ENCODE measurements around the gene FTO. TPM values are rescaled to one million over a fixed set of nuclear protein-coding genes. Genes with fewer than 3 reads are reported as not detected.
A peak's percentile ranks its signal among the peaks of the same experiment; 100 is the strongest.

FTO gene
- total RNA-seq, 1 experiment from 2014 or later = 125 TPM

- Histone ChIP-seq H3K27me3 (ENCODE audit: low read length) (no peaks in the 10 kb centered on the region), H4K20me1 (ENCODE audit: insufficient read depth, low read depth, low read length) (no peaks in the 10 kb centered on the region), H3K9me3 (ENCODE audit: low read length) (0 out of 2 replicates have a peak, but pooled peaks cover 2% of the 10 kb centered on the region), H3K9me2 (replicated peaks; ENCODE audit: insufficient read depth, low read length) (no peaks in the 10 kb centered on the region), H3K4me3 (ENCODE audit: low read length) (no peak overlapping the region), H3K4me1 (ENCODE audit: low read length) (peaks cover 57% of the 10 kb centered on the region), H3K27ac (ENCODE audit: low read length) (no peak overlapping the region; the same call in 1 of the 2 replicates), H3K36me3 (ENCODE audit: insufficient read depth, low read length) (peaks cover 21% of the 10 kb centered on the region), H3K4me2 (ENCODE audit: low read depth, low read length, poor library complexity, severe bottlenecking) (no peak overlapping the region), H2AFZ (ENCODE audit: low read length) (no peak overlapping the region), H3K9ac (ENCODE audit: low read length) (no peak overlapping the region), H3K79me2 (ENCODE audit: low read length) (peaks cover 97% of the 10 kb centered on the region)
- no peak for DNase-seq
Observed at GRCh38 chr16:53712065-53712464, 8.1 kb downstream of the FTO start.

- no peaks in the 10 kb centered on the region for H3K9me2 ChIP-seq (replicated peaks; ENCODE audit: insufficient read depth, low read length)
- H3K9me3 ChIP-seq (ENCODE audit: low read length) = no peaks in the 10 kb centered on the region
- no peak overlapping the region for H2AFZ ChIP-seq (ENCODE audit: low read length)
- H3K4me1 ChIP-seq (ENCODE audit: low read length) = peaks cover 46% of the 10 kb centered on the region
- H3K27ac ChIP-seq (ENCODE audit: low read length) = peak overlapping the region; percentile 58
- 0 out of 2 replicates have a peak, but pooled peaks cover 8% of the 10 kb centered on the region for H3K36me3 ChIP-seq (ENCODE audit: insufficient read depth, low read length)
- H3K9ac ChIP-seq (ENCODE audit: low read length) = no peak overlapping the region
- peaks cover 97% of the 10 kb centered on the region for H3K79me2 ChIP-seq (ENCODE audit: low read length)
- no peaks in the 10 kb centered on the region for H4K20me1 ChIP-seq (ENCODE audit: insufficient read depth, low read depth, low read length)
- H3K4me3 ChIP-seq (ENCODE audit: low read length) = no peak overlapping the region
- H3K27me3 ChIP-seq (ENCODE audit: low read length) = no peaks in the 10 kb centered on the region
- DNase-seq = no peak
- H3K4me2 ChIP-seq (ENCODE audit: low read depth, low read length, poor library complexity, severe bottlenecking) = no peak overlapping the region
Observed at GRCh38 chr16:53713403-53714204, 9.6 kb downstream of the FTO start.

GRCh38 chr16:53714205-53715022, 10.5 kb downstream of the FTO start:
- H3K9ac ChIP-seq (ENCODE audit: low read length) = no peak overlapping the region
- peaks cover 97% of the 10 kb centered on the region for H3K79me2 ChIP-seq (ENCODE audit: low read length)
- H3K4me1 ChIP-seq (ENCODE audit: low read length) = peaks cover 53% of the 10 kb centered on the region
- no peak overlapping the region for H3K4me2 ChIP-seq (ENCODE audit: low read depth, low read length, poor library complexity, severe bottlenecking)
- peak overlapping the region; percentile 58 for H3K27ac ChIP-seq (ENCODE audit: low read length)
- no peaks in the 10 kb centered on the region for H3K27me3 ChIP-seq (ENCODE audit: low read length)
- H3K36me3 ChIP-seq (ENCODE audit: insufficient read depth, low read length) = 0 out of 2 replicates have a peak, but pooled peaks cover 3% of the 10 kb centered on the region
- no peaks in the 10 kb centered on the region for H3K9me2 ChIP-seq (replicated peaks; ENCODE audit: insufficient read depth, low read length)
- H4K20me1 ChIP-seq (ENCODE audit: insufficient read depth, low read depth, low read length) = no peaks in the 10 kb centered on the region
- no peak overlapping the region for H2AFZ ChIP-seq (ENCODE audit: low read length)
- no peak overlapping the region for H3K4me3 ChIP-seq (ENCODE audit: low read length)
- DNase-seq = no peak
- H3K9me3 ChIP-seq (ENCODE audit: low read length) = no peaks in the 10 kb centered on the region

- Histone ChIP-seq H3K9ac (ENCODE audit: low read length) (no peak overlapping the region), H3K36me3 (ENCODE audit: insufficient read depth, low read length) (0 out of 2 replicates have a peak, but pooled peaks cover 3% of the 10 kb centered on the region), H3K4me1 (ENCODE audit: low read length) (peaks cover 59% of the 10 kb centered on the region), H2AFZ (ENCODE audit: low read length) (no peak overlapping the region), H3K4me3 (ENCODE audit: low read length) (no peak overlapping the region), H3K9me2 (replicated peaks; ENCODE audit: insufficient read depth, low read length) (no peaks in the 10 kb centered on the region), H3K4me2 (ENCODE audit: low read depth, low read length, poor library complexity, severe bottlenecking) (no peak overlapping the region), H3K79me2 (ENCODE audit: low read length) (peaks cover 97% of the 10 kb centered on the region), H3K27me3 (ENCODE audit: low read length) (no peaks in the 10 kb centered on the region), H3K9me3 (ENCODE audit: low read length) (no peaks in the 10 kb centered on the region), H4K20me1 (ENCODE audit: insufficient read depth, low read depth, low read length) (no peaks in the 10 kb centered on the region), H3K27ac (ENCODE audit: low read length) (peak overlapping the region; percentile 39)
- no peak for DNase-seq
Observed at GRCh38 chr16:53715023-53715384, 11.0 kb downstream of the FTO start.

GRCh38 chr16:53717577-53717976, 13.6 kb downstream of the FTO start:
- no peaks in the 10 kb centered on the region for H3K9me2 ChIP-seq (replicated peaks; ENCODE audit: insufficient read depth, low read length)
- H4K20me1 ChIP-seq (ENCODE audit: insufficient read depth, low read depth, low read length) = no peaks in the 10 kb centered on the region
- no peak overlapping the region for H3K27ac ChIP-seq (ENCODE audit: low read length)
- no peak for DNase-seq
- H2AFZ ChIP-seq (ENCODE audit: low read length) = no peak overlapping the region
- H3K36me3 ChIP-seq (ENCODE audit: insufficient read depth, low read length) = 0 out of 2 replicates have a peak, but pooled peaks cover 5% of the 10 kb centered on the region
- peaks cover 96% of the 10 kb centered on the region for H3K79me2 ChIP-seq (ENCODE audit: low read length)
- no peak overlapping the region for H3K9ac ChIP-seq (ENCODE audit: low read length)
- no peaks in the 10 kb centered on the region for H3K27me3 ChIP-seq (ENCODE audit: low read length)
- no peak overlapping the region for H3K4me3 ChIP-seq (ENCODE audit: low read length)
- H3K9me3 ChIP-seq (ENCODE audit: low read length) = no peaks in the 10 kb centered on the region
- peaks cover 67% of the 10 kb centered on the region for H3K4me1 ChIP-seq (ENCODE audit: low read length)
- no peak overlapping the region for H3K4me2 ChIP-seq (ENCODE audit: low read depth, low read length, poor library complexity, severe bottlenecking)

- peaks cover 68% of the 10 kb centered on the region for H3K4me1 ChIP-seq (ENCODE audit: low read length)
- H3K27ac ChIP-seq (ENCODE audit: low read length) = no peak overlapping the region
- no peaks in the 10 kb centered on the region for H3K27me3 ChIP-seq (ENCODE audit: low read length)
- DNase-seq = no peak
- H3K9ac ChIP-seq (ENCODE audit: low read length) = no peak overlapping the region
- no peaks in the 10 kb centered on the region for H3K9me3 ChIP-seq (ENCODE audit: low read length)
- H2AFZ ChIP-seq (ENCODE audit: low read length) = no peak overlapping the region
- 0 out of 2 replicates have a peak, but pooled peaks cover 3% of the 10 kb centered on the region for H3K36me3 ChIP-seq (ENCODE audit: insufficient read depth, low read length)
- peaks cover 95% of the 10 kb centered on the region for H3K79me2 ChIP-seq (ENCODE audit: low read length)
- H4K20me1 ChIP-seq (ENCODE audit: insufficient read depth, low read depth, low read length) = no peaks in the 10 kb centered on the region
- no peak overlapping the region for H3K4me3 ChIP-seq (ENCODE audit: low read length)
- no peaks in the 10 kb centered on the region for H3K9me2 ChIP-seq (replicated peaks; ENCODE audit: insufficient read depth, low read length)
- no peak overlapping the region for H3K4me2 ChIP-seq (ENCODE audit: low read depth, low read length, poor library complexity, severe bottlenecking)
Observed at GRCh38 chr16:53721017-53721416, 17.1 kb downstream of the FTO start.

GRCh38 chr16:53726625-53727024, 22.7 kb downstream of the FTO start:
- no peaks in the 10 kb centered on the region for H3K27me3 ChIP-seq (ENCODE audit: low read length)
- peak overlapping the region; percentile 47 for H3K4me3 ChIP-seq (ENCODE audit: low read length)
- no peaks in the 10 kb centered on the region for H3K9me3 ChIP-seq (ENCODE audit: low read length)
- no peaks in the 10 kb centered on the region for H4K20me1 ChIP-seq (ENCODE audit: insufficient read depth, low read depth, low read length)
- no peaks in the 10 kb centered on the region for H3K36me3 ChIP-seq (ENCODE audit: insufficient read depth, low read length)
- peak overlapping the region; percentile 99 for H3K27ac ChIP-seq (ENCODE audit: low read length)
- H3K9me2 ChIP-seq (replicated peaks; ENCODE audit: insufficient read depth, low read length) = no peaks in the 10 kb centered on the region
- peak overlapping the region; percentile 56 for H3K9ac ChIP-seq (ENCODE audit: low read length)
- DNase-seq = peak; percentile 95
- H2AFZ ChIP-seq (ENCODE audit: low read length) = no peak overlapping the region
- peaks cover 93% of the 10 kb centered on the region for H3K4me1 ChIP-seq (ENCODE audit: low read length)
- peaks cover 92% of the 10 kb centered on the region for H3K79me2 ChIP-seq (ENCODE audit: low read length)
- H3K4me2 ChIP-seq (ENCODE audit: low read depth, low read length, poor library complexity, severe bottlenecking) = peak overlapping the region; percentile 76

- Histone ChIP-seq H3K79me2 (ENCODE audit: low read length) (peaks cover 89% of the 10 kb centered on the region), H3K36me3 (ENCODE audit: insufficient read depth, low read length) (no peaks in the 10 kb centered on the region), H3K4me3 (ENCODE audit: low read length) (no peak overlapping the region), H2AFZ (ENCODE audit: low read length) (no peak overlapping the region), H3K27me3 (ENCODE audit: low read length) (no peaks in the 10 kb centered on the region), H3K9me2 (replicated peaks; ENCODE audit: insufficient read depth, low read length) (no peaks in the 10 kb centered on the region), H3K4me2 (ENCODE audit: low read depth, low read length, poor library complexity, severe bottlenecking) (no peak overlapping the region), H3K4me1 (ENCODE audit: low read length) (peaks cover 91% of the 10 kb centered on the region), H4K20me1 (ENCODE audit: insufficient read depth, low read depth, low read length) (no peaks in the 10 kb centered on the region), H3K27ac (ENCODE audit: low read length) (peak overlapping the region; percentile 42; the same call in 1 of the 2 replicates), H3K9ac (ENCODE audit: low read length) (no peak overlapping the region), H3K9me3 (ENCODE audit: low read length) (no peaks in the 10 kb centered on the region)
- no peak for DNase-seq
Observed at GRCh38 chr16:53730693-53731092, 26.7 kb downstream of the FTO start.

Data from Karpas-422 (cell line).